HCT116 (cell line): ENCODE results near the gene ACBD6. TPM values are rescaled to one million over a fixed set of nuclear protein-coding genes. Genes with fewer than 3 reads are reported as not detected.
"Not testable (repeated sequence)": the region's sequence is repeated elsewhere in the genome, so short reads cannot be mapped to it uniquely, and the experiment has no call there.

Source experiments
- ATAC-seq: fragments of 200-7000 bp; cut with Tn5 transposase; 2 replicates; pipeline ENCODE4 v1.9.1; 2020; ENCODE audit warnings: mild to moderate bottlenecking, moderate library complexity
- BruUV-seq: library from RNA; stranded (reverse); fragments of 400-500 nt; replicated peaks from 2 replicates; lab custom pipeline; 2021; lab: Mats Ljungman, UMichigan
- CTCF ChIA-PET: fragments of 300-600 bp; sonication (Branson Sonifier 250); formaldehyde crosslinking; loops from one replicate; lab custom pipeline; 2021; ENCODE audit warnings: antibody characterized with exemption; lab: Charles Lee
- POLR2A ChIA-PET: fragments of 300-600, 350-600 bp; sonication (Branson Sonifier 250); formaldehyde crosslinking; loops from one replicate; lab custom pipeline; 2021; ENCODE audit warnings: antibody characterized with exemption; lab: Charles Lee
- RAD21 ChIA-PET, 2 experiments: fragments of 300-600 bp; sonication (Branson Sonifier 250); formaldehyde crosslinking; loops; one replicate each; lab custom pipeline; 2023; ENCODE audit warnings: low total read pairs in 2 of 2; ENCODE audit not compliant: uncharacterized antibody in 2 of 2, unreplicated experiment in 2 of 2, low non-redundant PET in 1 of 2; lab: Charles Lee
- DNase-seq: peaks from one replicate; pipeline ENCODE4 v3.0.0-alpha.2; 2010; ENCODE audit warnings: low read depth, low spot score
- H2AFZ ChIP-seq: fragments of 200-600 bp; shearing (Covaris generic), sonication (generic); 2 replicates; pipeline ENCODE4 v1.6.1; 2017; ENCODE audit warnings: low read depth, mixed run types, mixed read lengths, antibody characterized with exemption, low read length; ENCODE audit not compliant: poor library complexity, severe bottlenecking
- H3K27ac ChIP-seq: 2 replicates; pipeline ENCODE4 v1.5.1; 2012; ENCODE audit warnings: low read depth, low read length
- H3K27me3 ChIP-seq: fragments of 200-600 bp; sonication (generic); 2 replicates; pipeline ENCODE4 v1.6.1; 2016; ENCODE audit warnings: mixed run types, low read length, mixed read lengths; ENCODE audit not compliant: insufficient read depth
- H3K36me3 ChIP-seq, 2 experiments: fragments of 200-500 bp in 1 of 2; fragments of 200-600 bp in 1 of 2; sonication (Bioruptor generic) in 1 of 2; sonication (generic) in 1 of 2; 2 replicates each; pipeline versions ENCODE4 v1.5.1 to v1.6.1; 2014 to 2016; ENCODE audit warnings: low read length in 2 of 2, inconsistent platforms in 1 of 2, mixed read lengths in 1 of 2, mixed run types in 1 of 2; ENCODE audit not compliant: insufficient read depth in 2 of 2, control insufficient read depth in 1 of 2
- H3K4me1 ChIP-seq, 2 experiments: fragments of 200-600 bp in 1 of 2; sonication (generic) in 1 of 2; 2 replicates each; pipeline versions ENCODE4 v1.5.1 to v1.6.1; 2012 to 2017; ENCODE audit warnings: low read length in 2 of 2, inconsistent platforms in 1 of 2, mild to moderate bottlenecking in 1 of 2, mixed read lengths in 1 of 2, mixed run types in 1 of 2, moderate library complexity in 1 of 2; ENCODE audit not compliant: insufficient read depth in 2 of 2, control insufficient read depth in 1 of 2
- H3K4me2 ChIP-seq: fragments of 200-600 bp; sonication (generic); 2 replicates; pipeline ENCODE4 v1.6.1; 2017; ENCODE audit warnings: mixed run types, low read length, mixed read lengths
- H3K4me3 ChIP-seq, 2 experiments: fragments of 200-600 bp in 1 of 2; sonication (generic) in 1 of 2; replicated peaks in 1 of 2; 2 replicates each; pipeline ENCODE4 v1.5.1; 2011 to 2016; ENCODE audit warnings: low read length in 2 of 2, control low read depth in 1 of 2, low read depth in 1 of 2, mild to moderate bottlenecking in 1 of 2, mixed read lengths in 1 of 2, mixed run types in 1 of 2
- H3K79me2 ChIP-seq: fragments of 200-600 bp; sonication (generic); 2 replicates; pipeline ENCODE4 v1.6.1; 2017; ENCODE audit warnings: mild to moderate bottlenecking, mixed run types, low read length, moderate library complexity, mixed read lengths; ENCODE audit not compliant: insufficient read depth
- H3K9ac ChIP-seq: fragments of 200-600 bp; sonication (generic); 2 replicates; pipeline ENCODE4 v1.6.1; 2016; ENCODE audit warnings: low read length, mixed read lengths
- H3K9me2 ChIP-seq: fragments of 200-600 bp; sonication (generic), shearing (Covaris generic); 2 replicates; pipeline ENCODE4 v1.6.1; 2017; ENCODE audit warnings: mixed run types, mild to moderate bottlenecking, moderate library complexity; ENCODE audit not compliant: insufficient read depth
- H3K9me3 ChIP-seq, 2 experiments: fragments of 200-500 bp in 1 of 2; fragments of 200-600 bp in 1 of 2; sonication (Bioruptor generic) in 1 of 2; sonication (generic) in 1 of 2; 2 replicates each; pipeline ENCODE4 v1.6.1; 2014 to 2017; ENCODE audit warnings: low read length in 2 of 2, mixed read lengths in 2 of 2, inconsistent platforms in 1 of 2, low read depth in 1 of 2, mild to moderate bottlenecking in 1 of 2, mixed run types in 1 of 2, moderate library complexity in 1 of 2; ENCODE audit not compliant: control insufficient read depth in 1 of 2, insufficient read depth in 1 of 2
- H4K20me1 ChIP-seq: fragments of 200-600 bp; sonication (generic), shearing (Covaris generic); 2 replicates; pipeline ENCODE4 v1.6.1; 2017; ENCODE audit warnings: mixed run types, mild to moderate bottlenecking, moderate library complexity; ENCODE audit not compliant: insufficient read depth
- EGR1 ChIP-seq: IDR thresholded peaks from 2 replicates; pipeline ENCODE4 v1.6.1; 2012; ENCODE audit warnings: low read depth
- EZH2phosphoT487 ChIP-seq: fragments of 200-600 bp; IDR thresholded peaks from 2 replicates; pipeline ENCODE4 v1.6.1; 2018; ENCODE audit warnings: antibody characterized with exemption, borderline replicate concordance
- JUND ChIP-seq: IDR thresholded peaks from 2 replicates; pipeline ENCODE4 v1.6.1; 2012
- POLR2AphosphoS5 ChIP-seq: IDR thresholded peaks from 2 replicates; pipeline ENCODE4 v1.6.1; 2011; ENCODE audit warnings: mild to moderate bottlenecking, low read depth, low read length, moderate library complexity
- RAD21 ChIP-seq: IDR thresholded peaks from 2 replicates; pipeline ENCODE4 v1.6.1; 2012; ENCODE audit warnings: low read depth, mild to moderate bottlenecking
- YY1 ChIP-seq: IDR thresholded peaks from 2 replicates; pipeline ENCODE4 v1.6.1; 2011; ENCODE audit warnings: low read length, low read depth, moderate library complexity, mild to moderate bottlenecking; ENCODE audit not compliant: insufficient replicate concordance; ENCODE audit errors: extremely low read depth
- ZFX ChIP-seq: fragments of 450-650 bp; IDR thresholded peaks from 2 replicates; pipeline ENCODE4 v1.6.1; 2017
- intact Hi-C: fragments of 100-400 bp; cut with micrococcal nuclease; formaldehyde crosslinking; loops from 2 replicates; pipeline ENCODE4 v1.10.0; 2022
- total RNA-seq: library from RNA; stranded (reverse); gene quantifications from one replicate; pipeline ENCODE4 v1.2.1, GENCODE V29; 2021; ENCODE audit not compliant: unreplicated experiment
- TF ChIP-seq, protein P1 (sequence below): IDR thresholded peaks from 2 replicates; pipeline ENCODE4 v1.6.1; 2012; ENCODE audit warnings: low read depth

The ACBD6 gene
- total RNA-seq, 1 experiment from 2014 or later, result 43.2 TPM

DNA sequence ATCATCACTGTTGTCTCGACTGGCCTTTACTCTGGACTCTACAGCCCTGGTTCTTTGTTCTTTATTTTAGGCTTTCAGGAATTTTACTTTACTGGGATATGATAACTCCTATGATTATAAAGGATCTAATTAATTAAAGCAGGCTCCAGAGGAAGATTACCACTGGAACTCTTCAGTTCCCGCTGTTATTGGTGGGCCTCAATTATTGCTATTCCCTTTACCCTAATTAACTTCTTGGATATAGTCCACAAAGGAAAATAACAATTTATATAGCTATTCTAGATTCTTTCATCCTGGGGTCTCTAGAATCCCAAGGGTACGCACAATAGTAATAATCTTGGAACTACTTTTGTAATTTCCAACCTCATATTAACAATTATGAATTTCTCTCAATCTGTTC lies 47.9 kb upstream of the ACBD6 start:
- RAD21 ChIA-PET, result interaction anchor here in 1 of 2 experiments (0.7 kb wide), 1 partner anchor 642 kb away, joined by 3 read pairs; no protein-coding TSS in a partner anchor
- CTCF ChIA-PET, result interaction anchor here (1.0 kb wide), 1 partner anchor 34 kb away, joined by 3 read pairs; no protein-coding TSS in a partner anchor
- no peak overlapping the region for H3K27ac ChIP-seq
- DNase-seq, result no peak
- no peak overlapping the region for H3K4me2 ChIP-seq
- TF ChIP-seq, protein P1, sequence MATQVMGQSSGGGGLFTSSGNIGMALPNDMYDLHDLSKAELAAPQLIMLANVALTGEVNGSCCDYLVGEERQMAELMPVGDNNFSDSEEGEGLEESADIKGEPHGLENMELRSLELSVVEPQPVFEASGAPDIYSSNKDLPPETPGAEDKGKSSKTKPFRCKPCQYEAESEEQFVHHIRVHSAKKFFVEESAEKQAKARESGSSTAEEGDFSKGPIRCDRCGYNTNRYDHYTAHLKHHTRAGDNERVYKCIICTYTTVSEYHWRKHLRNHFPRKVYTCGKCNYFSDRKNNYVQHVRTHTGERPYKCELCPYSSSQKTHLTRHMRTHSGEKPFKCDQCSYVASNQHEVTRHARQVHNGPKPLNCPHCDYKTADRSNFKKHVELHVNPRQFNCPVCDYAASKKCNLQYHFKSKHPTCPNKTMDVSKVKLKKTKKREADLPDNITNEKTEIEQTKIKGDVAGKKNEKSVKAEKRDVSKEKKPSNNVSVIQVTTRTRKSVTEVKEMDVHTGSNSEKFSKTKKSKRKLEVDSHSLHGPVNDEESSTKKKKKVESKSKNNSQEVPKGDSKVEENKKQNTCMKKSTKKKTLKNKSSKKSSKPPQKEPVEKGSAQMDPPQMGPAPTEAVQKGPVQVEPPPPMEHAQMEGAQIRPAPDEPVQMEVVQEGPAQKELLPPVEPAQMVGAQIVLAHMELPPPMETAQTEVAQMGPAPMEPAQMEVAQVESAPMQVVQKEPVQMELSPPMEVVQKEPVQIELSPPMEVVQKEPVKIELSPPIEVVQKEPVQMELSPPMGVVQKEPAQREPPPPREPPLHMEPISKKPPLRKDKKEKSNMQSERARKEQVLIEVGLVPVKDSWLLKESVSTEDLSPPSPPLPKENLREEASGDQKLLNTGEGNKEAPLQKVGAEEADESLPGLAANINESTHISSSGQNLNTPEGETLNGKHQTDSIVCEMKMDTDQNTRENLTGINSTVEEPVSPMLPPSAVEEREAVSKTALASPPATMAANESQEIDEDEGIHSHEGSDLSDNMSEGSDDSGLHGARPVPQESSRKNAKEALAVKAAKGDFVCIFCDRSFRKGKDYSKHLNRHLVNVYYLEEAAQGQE, result no peak
- no peak for TF ChIP-seq ZFX
- no peak for TF ChIP-seq EZH2phosphoT487
- TF ChIP-seq YY1, result no peak
- TF ChIP-seq EGR1, result no peak
- TF ChIP-seq POLR2AphosphoS5, result no peak
- TF ChIP-seq JUND, result no peak
- no peak for TF ChIP-seq RAD21
- TF ChIP-seq, all 23 proteins: peak for 0
- no peak overlapping the region for H2AFZ ChIP-seq
- H3K79me2 ChIP-seq, result no peaks in the 10 kb centered on the region
- no peak overlapping the region for H3K4me3 ChIP-seq
- H3K9ac ChIP-seq, result no peak overlapping the region
- H3K9me3 ChIP-seq, result no peaks in the 10 kb centered on the region
- no peaks in the 10 kb centered on the region for H3K36me3 ChIP-seq
- H3K4me1 ChIP-seq, result no peaks in the 10 kb centered on the region
- POLR2A ChIA-PET, result no interaction called here
- no peaks in the 10 kb centered on the region for H3K27me3 ChIP-seq
- no peaks in the 10 kb centered on the region for H3K9me2 ChIP-seq
- no peak for ATAC-seq
- H4K20me1 ChIP-seq, result no peaks in the 10 kb centered on the region
- intact Hi-C loops, result no loop called here
- BruUV-seq, result no TSS peak

DNA sequence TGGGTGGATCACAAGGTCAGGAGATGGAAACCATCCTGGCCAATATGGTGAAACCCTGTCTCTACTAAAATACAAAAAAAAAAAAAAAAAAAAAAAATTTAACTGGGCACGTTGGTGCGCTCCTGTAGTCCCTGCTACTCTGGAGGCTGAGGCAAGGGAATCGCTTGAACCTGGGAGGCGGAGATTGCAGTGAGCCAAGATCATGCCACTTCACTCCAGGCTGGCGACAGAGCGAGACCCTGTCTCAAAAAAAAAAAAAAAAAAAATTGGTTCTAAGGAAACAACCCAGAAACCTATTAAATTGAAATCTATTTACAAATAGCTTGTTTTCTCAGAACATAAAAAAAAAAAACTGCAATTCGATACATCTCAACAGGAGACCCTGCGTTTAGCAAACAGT lies 47.4 kb upstream of the ACBD6 start:
- DNase-seq, H3K27me3 ChIP-seq, H3K9ac ChIP-seq, H3K79me2 ChIP-seq, H4K20me1 ChIP-seq, H3K9me2 ChIP-seq, H3K4me2 ChIP-seq, H3K27ac ChIP-seq, H3K36me3 ChIP-seq, BruUV-seq, H3K9me3 ChIP-seq, H2AFZ ChIP-seq, POLR2A ChIA-PET, H3K4me1 ChIP-seq, intact Hi-C loops, ATAC-seq, H3K4me3 ChIP-seq: not testable (repeated sequence)
- ChIA-PET CTCF (interaction anchor here (1.0 kb wide), 1 partner anchor 34 kb away, joined by 3 read pairs; no protein-coding TSS in a partner anchor), RAD21 (interaction anchor here (0.7 kb wide), 2 partner anchors 23 to 643 kb away, joined by 3 to 4 read pairs; no protein-coding TSS in a partner anchor)
